Stomach (tissue), 4 donors: ENCODE results near the gene FRY.

Source experiments
- EP300 ChIP-seq: sonication (generic); formaldehyde crosslinking; IDR thresholded peaks from one replicate; pipeline ENCODE4 v1.6.1; 2017; ENCODE audit warnings: antibody characterized with exemption
- POLR2A ChIP-seq, 4 donors: fragments of 450-650 bp; IDR thresholded peaks; one replicate each; pipeline ENCODE4 v1.6.1; 2016; ENCODE audit warnings: antibody characterized with exemption in 4 of 4, control low read depth in 2 of 4, mild to moderate bottlenecking in 1 of 4, moderate library complexity in 1 of 4
- POLR2AphosphoS5 ChIP-seq, 3 donors: sonication (generic); formaldehyde crosslinking; IDR thresholded peaks; one replicate each; pipeline ENCODE4 v1.6.1; 2016; ENCODE audit warnings: antibody characterized with exemption in 3 of 3
- TF ChIP-seq, protein P1 (sequence below), 7 experiments: fragments of 450-650 bp in 4 of 7; fragments of 200-600 bp in 3 of 7; sonication (generic) in 3 of 7; IDR thresholded peaks; one replicate each; pipeline ENCODE4 v1.5.1; 2016 to 2019; ENCODE audit warnings: antibody characterized with exemption in 7 of 7, control low read depth in 2 of 7, mild to moderate bottlenecking in 1 of 7

DNA sequence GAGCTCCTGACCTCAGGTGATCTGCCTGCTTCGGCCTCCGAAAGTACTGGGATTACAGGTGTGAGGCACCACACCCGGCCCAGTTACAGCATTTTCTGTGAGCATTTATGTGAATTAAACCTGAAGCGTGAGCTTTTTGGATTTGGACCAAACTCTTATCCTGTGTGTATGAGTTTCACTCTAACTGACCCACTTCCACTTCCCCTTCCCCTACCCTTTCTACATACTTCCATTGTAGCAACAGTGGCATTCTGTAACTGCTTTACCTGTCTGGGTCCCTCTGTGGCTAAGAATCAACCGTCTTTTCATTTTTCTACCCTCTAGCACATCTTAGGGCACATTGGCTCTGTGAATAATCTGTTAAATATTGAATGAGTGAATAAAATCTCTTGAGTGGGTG, 16.2 kb downstream of the FRY start:
- TF ChIP-seq, protein P1, sequence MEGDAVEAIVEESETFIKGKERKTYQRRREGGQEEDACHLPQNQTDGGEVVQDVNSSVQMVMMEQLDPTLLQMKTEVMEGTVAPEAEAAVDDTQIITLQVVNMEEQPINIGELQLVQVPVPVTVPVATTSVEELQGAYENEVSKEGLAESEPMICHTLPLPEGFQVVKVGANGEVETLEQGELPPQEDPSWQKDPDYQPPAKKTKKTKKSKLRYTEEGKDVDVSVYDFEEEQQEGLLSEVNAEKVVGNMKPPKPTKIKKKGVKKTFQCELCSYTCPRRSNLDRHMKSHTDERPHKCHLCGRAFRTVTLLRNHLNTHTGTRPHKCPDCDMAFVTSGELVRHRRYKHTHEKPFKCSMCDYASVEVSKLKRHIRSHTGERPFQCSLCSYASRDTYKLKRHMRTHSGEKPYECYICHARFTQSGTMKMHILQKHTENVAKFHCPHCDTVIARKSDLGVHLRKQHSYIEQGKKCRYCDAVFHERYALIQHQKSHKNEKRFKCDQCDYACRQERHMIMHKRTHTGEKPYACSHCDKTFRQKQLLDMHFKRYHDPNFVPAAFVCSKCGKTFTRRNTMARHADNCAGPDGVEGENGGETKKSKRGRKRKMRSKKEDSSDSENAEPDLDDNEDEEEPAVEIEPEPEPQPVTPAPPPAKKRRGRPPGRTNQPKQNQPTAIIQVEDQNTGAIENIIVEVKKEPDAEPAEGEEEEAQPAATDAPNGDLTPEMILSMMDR (IDR thresholded peaks at IDR 0.05), result no peak
- no peak for TF ChIP-seq EP300
- no peak for TF ChIP-seq POLR2A (IDR thresholded peaks at IDR 0.05)
- no peak for TF ChIP-seq POLR2AphosphoS5 (IDR thresholded peaks at IDR 0.05)
